Measurements from ENCODE around the gene PAPLN. TPM values are rescaled to one million over a fixed set of nuclear protein-coding genes. Genes with fewer than 3 reads are reported as not detected.

The PAPLN gene
- polyA plus RNA-seq, 1 donor, result 1.2 TPM

DNA sequence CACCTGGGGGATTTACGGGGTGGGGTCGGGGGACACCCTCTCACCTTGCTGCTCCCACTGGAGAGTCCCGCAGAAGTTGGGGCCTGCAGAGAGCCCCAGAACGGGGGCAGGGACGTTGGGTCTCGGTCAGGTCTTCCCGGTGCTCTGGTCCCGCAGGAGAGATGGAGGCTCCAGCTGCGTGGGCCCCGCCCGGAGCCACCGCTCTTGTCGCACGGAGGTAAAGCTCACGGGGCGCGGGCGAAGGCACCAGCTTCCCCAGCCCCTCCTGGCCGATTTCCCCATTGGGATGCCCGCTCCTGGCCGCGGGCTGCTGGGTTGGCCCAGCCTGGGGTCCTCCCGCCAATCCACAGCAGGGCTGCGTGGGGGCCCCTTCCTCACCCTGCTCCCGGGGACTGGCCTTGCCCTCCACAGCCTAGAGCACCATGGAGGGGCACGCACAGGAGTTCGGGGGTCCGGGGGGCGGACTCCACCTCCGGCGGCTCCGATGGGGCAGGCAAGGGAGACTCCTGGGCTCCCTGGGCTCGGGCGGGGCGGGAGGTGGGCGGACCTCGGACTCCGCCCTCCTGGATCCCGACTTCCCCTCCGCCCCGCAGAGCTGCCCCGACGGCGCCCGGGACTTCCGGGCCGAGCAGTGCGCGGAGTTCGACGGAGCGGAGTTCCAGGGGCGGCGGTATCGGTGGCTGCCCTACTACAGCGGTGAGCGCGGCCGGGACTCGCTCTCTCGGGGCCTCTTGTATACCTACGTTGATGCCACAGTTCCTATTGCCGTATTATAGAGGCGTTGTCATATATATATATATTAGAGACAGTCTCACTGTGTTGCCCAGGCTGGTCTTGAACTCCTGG lies 8.4 kb downstream of the PAPLN start:
- no peak for DNase-seq (ENCODE audit: low read depth)

DNA sequence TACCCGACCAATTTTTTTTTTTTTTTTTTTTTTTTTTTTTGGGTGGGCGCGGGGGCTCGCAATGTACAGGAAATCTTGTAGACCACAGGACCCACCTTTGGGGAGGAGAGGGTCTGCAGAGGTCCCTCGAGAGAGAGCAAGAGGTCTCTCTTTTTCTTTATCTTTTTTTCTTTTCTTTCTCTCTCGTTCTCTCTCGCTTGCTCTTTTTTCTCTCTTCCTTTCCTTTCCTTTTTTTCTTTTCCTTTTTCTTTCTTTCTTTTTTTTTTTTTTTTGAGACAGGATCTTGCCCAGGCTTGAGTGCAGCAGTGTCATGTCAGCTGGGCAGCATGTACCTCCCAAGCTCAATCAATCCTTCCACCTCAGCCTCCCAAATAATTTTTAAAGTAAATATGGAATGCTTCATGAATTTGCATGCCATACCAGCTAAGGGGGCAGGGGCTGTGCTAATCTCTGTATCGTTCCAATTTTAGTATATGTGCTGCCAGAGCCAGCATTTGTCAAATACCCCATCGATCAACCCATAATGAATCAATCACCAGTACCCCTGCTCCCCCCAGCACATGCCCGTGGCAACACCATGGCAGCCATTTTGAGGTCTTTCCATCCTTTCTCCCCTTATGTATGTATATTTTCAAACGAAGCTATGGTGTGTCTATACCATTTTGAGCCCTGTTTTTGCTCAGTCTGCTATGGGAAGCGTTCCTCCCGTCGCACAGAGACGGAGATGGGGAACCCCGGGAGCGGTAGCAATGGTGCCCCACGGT lies 9.3 kb downstream of the PAPLN start:
- DNase-seq (ENCODE audit: low read depth), result no peak

DNA sequence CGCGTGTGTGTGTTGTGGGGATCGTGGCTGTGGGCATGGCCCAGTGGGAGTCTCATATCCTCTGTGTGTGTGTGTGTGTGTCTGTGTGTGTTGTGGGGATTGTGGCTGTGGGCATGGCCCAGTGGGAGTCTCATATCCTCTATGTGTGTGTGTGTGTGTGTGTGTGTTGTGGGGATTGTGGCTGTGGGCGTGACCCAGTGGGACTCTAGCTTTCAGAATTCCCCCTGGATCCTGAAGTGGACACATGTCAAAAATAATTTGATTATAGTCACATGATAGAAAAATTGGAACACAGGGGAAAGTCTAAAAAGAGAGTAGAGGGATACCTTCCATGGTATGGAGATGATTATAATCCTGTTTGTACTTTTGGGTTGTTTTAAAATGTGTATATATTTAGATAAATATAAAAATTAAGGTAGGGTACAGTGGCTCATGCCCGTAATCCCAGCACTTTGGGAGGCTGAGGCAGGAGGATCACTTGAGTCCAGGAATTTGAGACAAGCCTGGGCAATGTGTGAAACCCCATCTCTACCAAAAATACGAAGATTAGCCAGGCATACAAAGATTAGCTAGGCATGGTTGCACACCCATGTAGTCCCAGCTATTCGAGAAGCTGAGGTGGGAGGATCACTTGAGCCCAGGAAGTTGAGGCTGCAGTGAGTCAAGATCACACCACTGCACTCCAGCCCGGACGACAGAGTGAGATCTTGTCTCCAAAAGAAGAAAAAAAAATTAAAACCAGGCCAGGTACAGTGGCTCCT lies 11.0 kb downstream of the PAPLN start:
- no peak for DNase-seq (ENCODE audit: low read depth)

DNA sequence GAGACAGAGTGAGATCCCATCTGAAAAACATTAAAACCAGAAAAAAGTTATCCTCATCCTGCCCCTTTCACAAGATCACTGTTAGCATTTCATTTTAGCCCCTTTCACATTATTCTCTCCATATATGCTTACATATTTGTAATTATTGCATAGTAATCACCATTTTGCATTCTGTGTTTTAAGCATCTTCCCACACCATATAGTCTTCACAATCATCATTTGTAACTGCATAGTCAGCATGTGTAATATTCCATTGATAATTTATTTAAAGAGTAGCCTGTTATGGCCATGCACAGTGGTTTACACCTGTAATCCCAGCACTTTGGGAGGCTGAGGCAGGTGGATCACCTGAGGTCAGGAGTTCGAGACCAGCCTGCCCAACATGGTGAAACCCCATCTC lies 11.8 kb downstream of the PAPLN start:
- no peak for DNase-seq (ENCODE audit: low read depth)

DNA sequence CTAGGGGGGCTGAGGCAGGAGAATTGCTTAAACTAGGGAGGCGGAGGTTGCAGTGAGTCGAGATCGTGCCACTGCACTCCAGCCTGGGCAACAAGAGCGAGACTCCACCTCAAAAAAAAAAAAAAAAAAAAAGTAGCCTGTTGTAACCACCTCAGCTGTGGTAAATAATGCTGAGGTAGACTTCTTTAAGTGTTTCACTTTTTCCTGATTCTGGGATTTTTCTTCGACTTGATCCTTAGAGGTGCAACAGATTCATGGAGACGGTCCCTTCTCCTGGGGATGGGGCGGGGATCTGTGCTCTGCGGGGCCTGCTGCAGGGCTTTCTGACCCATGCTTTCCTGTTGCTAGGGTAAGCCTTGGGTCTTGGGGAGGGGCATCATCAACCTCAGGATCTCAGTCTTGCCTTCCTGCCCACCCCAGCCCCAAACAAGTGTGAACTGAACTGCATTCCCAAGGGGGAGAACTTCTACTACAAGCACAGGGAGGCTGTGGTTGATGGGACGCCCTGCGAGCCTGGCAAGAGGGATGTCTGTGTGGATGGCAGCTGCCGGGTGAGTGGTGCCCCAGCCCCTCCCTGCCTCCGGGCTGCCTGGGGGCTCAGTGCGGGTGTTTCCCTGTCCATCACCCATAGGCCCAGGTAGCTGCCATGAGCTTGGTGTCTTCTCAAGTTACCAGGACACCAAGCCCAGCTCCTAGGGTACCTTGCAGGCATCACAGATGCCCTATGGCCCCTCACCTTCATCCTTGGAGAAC lies 12.4 kb downstream of the PAPLN start:
- no peak for DNase-seq (ENCODE audit: low read depth)

DNA sequence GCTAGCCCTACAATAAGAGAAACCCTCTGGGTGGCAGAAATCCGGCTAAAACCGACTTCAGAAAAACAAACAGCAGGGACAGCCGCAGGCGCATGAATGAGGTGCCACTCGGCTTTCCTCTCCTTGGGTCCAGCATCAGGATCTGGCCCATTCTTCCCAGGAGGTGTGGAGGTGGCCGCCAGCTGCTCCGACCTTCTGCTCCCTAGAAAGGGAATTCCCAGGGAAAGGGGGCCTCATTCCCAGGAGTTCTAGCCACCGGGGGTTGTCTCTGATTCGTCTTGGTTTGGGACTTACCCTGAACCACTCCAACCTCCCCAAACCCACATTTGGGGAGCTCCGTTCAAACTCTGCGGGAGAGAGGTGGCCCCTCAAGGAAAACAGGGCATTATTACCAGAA lies 13.0 kb downstream of the PAPLN start:
- no peak for DNase-seq (ENCODE audit: low read depth)

DNA sequence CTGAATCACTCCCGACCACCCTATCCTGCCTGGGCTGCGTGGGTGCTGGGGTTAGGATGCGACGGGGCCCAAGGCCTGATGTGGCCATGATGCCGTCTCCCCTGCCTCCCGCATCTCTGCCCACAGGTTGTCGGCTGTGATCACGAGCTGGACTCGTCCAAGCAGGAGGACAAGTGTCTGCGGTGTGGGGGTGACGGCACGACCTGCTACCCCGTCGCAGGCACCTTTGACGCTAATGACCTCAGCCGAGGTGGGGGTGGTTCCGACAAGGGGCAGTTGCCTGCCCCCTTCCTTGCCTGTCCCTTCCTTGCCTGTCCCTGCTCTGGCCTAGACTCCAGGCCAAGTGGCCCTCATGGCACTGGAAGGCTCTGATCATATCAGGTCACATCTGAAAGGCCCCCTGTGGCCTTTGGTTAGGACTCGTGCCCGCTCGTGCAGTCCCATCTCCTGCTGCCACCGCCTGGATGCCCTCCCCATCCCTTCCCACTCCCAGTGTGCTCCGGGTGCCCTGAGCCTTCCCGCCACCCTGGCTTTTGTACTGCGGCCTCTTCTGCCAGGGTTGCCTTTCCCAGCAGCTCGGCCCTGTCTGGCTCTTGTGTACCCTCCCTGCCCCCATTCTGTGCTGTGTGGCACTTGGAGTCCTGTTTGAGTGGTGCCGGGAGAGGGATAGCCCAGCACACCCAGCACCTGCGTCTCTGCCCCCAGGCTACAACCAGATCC lies 13.6 kb downstream of the PAPLN start:
- DNase-seq (ENCODE audit: low read depth), result no peak

DNA sequence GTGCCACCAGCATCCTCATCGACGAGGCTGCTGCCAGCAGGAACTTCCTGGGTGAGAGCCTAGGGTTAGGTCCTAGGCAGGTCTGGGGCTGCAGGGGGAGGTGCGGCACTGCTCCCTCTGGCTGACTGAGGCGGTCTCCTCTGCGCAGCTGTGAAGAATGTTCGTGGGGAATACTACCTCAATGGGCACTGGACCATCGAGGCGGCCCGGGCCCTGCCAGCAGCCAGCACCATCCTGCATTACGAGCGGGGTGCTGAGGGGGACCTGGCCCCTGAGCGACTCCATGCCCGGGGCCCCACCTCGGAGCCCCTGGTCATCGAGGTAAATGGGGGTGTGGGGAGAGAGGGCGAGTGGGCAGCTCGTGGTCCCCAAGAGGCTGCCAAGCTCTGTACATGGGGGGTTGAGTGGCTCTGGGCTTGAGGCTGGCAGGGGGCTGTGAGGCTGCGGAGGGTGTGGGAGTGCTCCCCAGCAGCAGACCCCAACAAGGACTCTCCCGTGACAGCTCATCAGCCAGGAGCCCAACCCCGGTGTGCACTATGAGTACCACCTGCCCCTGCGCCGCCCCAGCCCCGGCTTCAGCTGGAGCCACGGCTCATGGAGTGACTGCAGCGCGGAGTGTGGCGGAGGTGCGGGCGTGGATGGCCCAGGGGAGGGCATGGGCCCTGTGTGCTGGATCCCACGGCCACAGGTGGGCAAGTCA lies 14.4 kb downstream of the PAPLN start:
- no peak for DNase-seq (ENCODE audit: low read depth)

DNA sequence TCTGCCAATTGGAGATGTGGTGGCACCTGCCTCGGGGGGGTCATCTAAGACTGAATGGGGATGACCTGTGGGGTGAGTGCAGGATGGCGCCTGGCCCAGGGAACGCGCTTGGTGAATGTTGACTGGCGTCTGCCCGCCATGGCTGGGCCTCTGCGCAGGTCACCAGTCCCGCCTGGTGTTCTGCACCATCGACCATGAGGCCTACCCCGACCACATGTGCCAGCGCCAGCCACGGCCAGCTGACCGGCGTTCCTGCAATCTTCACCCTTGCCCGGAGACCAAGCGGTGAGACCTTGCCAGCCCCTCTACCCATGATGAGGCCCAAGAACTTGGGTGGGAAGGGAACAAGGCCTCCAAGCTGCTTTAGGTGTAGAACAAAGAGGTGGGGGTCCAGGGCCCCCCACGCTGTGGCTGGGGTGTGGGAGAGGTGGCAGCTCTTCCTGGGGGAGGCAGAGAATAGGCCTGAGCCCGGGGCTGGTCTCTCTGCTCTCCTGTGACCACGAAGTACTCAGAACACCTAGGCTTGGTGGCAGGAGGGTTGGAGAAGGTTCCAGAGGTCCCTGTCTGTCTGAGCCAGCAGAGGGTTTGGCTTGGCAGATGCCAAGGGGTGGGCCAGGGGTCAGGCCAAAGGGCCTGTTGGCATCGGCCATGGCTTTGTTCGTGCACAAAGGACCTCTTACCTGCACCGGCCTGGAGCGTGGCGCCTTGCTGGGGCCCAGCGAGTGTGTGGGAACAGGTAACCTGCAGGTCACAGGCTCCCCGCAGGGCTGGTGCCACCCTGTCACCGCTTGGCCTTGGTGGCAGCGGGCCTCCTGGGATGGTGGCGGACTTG lies 15.4 kb downstream of the PAPLN start:
- DNase-seq (ENCODE audit: low read depth), result no peak

DNA sequence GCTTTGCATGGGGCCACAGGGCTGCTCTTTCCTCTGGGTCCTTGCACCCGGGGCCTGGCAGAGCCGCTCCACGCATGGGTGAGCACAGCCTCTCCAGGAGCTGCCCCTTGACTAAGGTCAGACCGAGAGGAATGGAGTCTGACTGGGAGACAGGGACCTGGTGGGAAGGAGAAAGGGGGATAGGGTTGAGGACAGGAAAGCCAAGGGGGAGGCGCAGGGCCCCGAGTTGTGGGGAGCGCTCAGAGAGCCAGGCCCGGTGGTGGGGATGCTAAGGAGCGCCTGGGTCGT lies 16.0 kb downstream of the PAPLN start:
- no peak for DNase-seq (ENCODE audit: low read depth)

DNA sequence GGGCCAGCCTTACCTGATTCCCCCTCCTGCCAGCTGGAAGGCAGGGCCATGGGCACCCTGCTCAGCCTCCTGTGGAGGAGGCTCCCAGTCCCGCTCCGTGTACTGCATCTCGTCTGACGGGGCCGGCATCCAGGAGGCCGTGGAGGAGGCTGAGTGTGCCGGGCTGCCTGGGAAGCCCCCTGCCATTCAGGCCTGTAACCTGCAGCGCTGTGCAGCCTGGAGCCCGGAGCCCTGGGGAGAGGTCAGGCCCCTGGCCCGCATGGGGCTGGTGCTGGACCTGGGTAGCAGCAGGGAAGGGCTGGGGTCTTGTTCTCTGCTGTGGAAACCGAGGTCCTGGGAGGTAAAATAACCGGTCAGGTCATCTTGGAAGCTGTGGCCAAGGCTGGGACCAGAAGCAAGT lies 16.4 kb downstream of the PAPLN start:
- DNase-seq (ENCODE audit: low read depth), result no peak

DNA sequence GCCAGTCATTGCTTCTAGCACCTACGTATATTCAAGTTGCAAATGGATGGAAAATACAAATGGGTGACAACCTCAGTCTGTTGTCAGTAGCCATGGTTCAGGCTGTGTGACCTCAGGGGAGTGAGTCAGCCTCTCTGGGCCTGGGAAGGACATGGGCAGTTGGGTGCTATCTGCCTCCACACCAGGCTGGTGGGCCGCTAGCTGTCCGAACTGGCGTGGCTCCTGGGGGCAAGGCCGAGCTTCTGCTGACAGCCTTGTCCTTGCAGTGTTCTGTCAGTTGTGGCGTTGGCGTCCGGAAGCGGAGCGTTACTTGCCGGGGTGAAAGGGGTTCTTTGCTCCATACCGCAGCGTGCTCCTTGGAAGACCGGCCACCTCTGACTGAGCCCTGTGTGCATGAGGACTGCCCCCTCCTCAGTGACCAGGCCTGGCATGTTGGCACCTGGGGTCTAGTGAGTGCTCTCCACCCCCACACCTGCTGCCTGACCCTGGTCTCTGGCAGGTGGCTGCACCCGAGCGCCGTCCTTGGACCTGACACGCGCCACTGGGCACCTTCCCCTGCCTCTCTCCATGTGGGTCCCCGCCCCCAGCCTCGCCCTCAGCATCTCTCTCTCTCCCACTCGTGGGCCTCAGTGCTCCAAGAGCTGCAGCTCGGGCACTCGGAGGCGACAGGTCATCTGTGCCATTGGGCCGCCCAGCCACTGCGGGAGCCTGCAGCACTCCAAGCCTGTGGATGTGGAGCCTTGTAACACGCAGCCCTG lies 17.1 kb downstream of the PAPLN start:
- no peak for DNase-seq (ENCODE audit: low read depth)

DNA sequence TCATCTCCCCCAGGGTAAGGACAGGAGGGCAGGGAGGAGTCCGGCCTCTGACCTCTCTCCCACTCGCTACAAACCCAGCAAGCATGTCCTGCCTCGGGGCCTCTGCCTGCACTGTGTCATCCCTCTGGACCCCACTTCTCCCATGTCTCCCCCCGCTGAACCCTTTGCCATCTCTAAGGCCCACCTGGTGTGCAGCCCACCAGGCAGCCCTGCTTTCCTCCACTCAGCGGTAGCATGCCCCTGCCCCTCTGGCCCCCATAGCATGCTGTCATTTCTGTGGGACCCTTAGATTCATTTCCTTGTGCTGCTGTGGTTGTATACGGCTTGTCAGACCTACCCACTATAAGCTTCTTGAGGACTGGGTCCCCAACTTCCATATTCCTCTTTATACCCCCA lies 17.7 kb downstream of the PAPLN start:
- DNase-seq (ENCODE audit: low read depth), result no peak

DNA sequence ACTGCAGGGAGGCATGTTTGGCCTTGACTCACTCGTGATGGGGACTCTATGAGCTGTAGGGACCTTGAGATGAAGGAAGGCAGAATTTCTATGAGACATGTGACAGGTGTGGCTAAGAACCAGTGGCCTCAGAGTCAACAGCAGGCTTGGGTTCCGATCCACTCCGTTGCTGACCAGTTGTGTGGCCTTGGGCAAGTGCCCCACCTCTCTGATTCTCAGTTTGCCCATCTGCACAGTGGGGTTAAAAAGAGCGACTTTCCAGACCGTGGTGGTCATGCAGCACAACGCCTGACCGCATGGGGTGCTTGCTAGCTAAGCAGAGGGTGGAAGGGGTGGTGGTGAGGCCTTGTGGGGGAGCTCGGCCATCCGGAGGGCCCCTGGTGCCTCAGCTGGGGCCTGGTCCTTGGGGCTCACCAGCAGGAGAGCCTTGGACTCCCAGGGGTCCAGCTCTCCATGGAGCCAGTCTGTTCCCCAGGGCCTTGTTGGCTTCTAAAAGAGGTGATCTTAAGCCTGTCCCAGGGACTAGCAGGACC lies 18.5 kb downstream of the PAPLN start:
- no peak for DNase-seq (ENCODE audit: low read depth)

DNA sequence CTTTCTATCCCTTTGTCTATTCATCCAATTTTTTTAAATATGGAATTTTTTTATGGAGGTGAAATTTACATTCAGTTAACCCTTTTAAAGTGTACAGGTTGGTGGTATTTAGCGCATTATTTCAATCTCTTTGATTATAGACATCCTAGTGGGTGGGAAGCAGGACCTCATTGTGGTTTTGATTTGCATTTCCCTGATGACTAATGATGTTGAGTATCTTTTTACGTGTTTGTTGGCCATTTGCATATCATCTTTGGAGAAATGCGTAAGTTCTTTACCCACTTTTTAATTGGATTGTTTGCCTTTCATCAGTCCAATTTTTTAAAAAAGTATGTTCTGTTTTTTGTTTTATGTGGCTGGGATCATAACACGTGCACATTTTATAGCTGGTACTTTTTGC lies 20.8 kb downstream of the PAPLN start:
- DNase-seq (ENCODE audit: low read depth), result no peak

DNA sequence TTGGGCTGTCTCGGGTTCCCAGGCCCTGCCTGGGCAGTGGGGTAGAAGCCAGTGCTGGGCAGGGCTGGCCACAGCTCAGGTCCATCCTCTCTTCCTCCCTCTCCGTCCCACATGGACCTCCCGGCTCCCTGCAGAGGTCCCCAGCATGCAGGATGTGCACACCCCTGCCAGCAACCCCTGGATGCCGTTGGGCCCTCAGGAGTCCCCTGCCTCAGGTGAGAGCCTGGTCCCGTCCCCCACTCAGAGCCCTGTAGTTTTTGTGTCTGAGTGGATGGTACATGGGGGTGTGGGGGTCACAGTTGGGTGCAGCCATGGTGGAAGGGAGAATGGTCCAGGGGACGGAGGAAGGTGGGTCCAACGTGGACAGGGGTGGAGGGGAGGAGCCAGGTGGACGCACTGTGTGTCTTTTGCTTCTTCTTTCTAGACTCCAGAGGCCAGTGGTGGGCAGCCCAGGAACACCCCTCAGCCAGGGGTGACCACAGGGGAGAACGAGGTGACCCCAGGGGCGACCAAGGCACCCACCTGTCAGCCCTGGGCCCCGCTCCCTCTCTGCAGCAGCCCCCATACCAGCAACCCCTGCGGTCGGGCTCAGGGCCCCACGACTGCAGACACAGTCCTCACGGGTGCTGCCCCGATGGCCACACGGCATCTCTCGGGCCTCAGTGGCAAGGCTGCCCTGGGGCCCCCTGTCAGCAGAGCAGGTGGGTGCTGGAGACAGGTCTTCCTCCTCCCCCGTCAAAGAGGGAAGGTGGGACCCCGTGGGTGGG lies 21.7 kb downstream of the PAPLN start:
- no peak for DNase-seq (ENCODE audit: low read depth)

DNA sequence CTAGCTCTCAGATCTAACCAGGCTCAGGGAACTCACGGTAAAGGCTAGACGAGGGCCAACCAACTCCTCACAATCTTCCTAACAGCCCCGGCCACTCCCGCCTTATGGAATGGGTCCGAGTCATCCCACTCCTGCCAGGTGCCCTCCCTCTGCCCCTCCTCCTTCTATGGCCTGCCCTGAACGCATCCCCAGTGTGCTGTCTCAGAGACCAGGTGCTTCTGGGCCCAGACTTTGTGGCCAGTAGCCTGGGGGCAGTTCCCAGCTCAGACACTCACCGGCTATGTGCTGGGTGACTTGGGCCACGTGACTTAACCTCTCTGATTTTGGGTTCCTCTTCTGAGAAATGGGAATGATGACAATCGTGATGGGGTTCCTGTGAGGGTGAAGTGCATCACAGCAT lies 22.5 kb downstream of the PAPLN start:
- DNase-seq (ENCODE audit: low read depth), result no peak

DNA sequence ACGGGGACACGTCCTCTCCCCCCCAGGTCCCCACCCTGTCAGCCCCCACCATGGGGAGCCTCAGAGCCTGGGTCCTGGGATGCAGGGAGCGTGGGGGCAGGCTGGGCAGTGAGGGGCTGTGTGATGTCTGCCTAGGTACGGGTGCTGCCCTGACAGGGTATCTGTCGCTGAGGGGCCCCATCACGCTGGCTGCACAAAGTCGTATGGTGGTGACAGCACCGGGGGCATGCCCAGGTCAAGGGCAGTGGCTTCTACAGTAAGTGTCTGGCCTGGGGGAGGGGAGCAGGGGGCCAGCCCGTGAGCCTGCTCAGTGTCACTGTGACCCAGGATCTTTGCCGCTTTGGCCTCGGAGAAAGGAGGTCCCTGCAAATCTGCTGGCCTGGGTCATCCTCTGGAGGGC lies 23.3 kb downstream of the PAPLN start:
- no peak for DNase-seq (ENCODE audit: low read depth)
